ENCODE results near the gene ZNF816. TPM values are rescaled to one million over a fixed set of nuclear protein-coding genes. Genes with fewer than 3 reads are reported as not detected.
A peak's percentile ranks its signal among the peaks of the same experiment; 100 is the strongest.

The ZNF816 gene
- total RNA-seq = 9.0 and 10.6 TPM in 2 replicates
- long read RNA-seq, transcript ZNF816-206 (4 exons, 2,504 nt) = major isoform, 20 of 34 reads
- long read RNA-seq, transcript ZNF816-207 (4 exons, 553 nt) = minor isoform, 7 of 34 reads
- long read RNA-seq, partial matches to known transcripts = 0 of 34 reads
- long read RNA-seq, other reads (novel, unspliced or antisense) = 5 of 34 reads

DNA sequence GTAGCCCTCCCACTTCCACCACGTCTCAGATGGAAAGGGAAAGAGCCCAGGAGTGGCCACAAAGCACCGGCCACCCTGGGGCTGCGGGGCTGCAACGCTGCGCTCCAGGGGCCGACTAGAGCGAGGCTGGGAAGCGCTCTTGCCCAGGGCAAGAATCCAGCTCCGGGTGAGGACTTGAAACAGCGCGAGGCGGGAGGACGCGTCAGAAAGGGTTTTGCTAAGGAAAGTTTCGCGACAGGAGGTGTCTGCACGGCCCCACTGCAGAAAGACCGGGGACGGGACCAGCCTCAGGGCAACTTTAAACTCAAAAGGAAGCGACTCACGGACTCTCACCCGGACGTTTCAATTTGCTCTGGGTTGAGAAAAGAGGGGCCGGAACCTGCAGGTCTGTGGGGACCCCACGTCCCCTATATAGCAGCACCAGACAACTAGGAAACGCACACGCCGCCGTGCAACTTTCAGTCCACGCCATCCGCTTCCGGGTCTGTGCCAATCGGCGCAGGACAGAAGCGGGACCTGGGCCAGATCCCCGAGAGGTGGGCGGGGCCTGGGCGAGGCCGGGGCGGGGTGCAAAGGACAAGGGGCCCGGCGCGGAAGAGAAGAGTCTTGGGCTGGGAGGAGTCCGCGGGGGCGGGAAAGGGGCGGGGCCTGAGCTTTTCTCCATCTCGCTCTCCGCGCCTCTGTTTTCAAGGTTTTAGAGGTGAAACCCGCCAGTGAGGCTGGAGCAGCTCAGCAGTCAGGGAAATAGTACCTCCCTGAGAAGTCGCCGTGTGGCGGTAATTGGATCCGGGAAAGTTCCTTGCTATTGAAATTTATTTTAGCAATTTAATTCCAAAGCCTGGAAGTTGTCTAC is at the start of gene ZNF816:
TSS of gene ZNF816 (minus strand) at position 488 of the 853 bp plus-strand sequence. CDS start 6,792 bp downstream, outside the sequence.
- no peaks in the 10 kb centered on the region for H3K27me3 Mint-ChIP-seq (ENCODE audit: unreplicated experiment)
- TF ChIP-seq, protein P1, sequence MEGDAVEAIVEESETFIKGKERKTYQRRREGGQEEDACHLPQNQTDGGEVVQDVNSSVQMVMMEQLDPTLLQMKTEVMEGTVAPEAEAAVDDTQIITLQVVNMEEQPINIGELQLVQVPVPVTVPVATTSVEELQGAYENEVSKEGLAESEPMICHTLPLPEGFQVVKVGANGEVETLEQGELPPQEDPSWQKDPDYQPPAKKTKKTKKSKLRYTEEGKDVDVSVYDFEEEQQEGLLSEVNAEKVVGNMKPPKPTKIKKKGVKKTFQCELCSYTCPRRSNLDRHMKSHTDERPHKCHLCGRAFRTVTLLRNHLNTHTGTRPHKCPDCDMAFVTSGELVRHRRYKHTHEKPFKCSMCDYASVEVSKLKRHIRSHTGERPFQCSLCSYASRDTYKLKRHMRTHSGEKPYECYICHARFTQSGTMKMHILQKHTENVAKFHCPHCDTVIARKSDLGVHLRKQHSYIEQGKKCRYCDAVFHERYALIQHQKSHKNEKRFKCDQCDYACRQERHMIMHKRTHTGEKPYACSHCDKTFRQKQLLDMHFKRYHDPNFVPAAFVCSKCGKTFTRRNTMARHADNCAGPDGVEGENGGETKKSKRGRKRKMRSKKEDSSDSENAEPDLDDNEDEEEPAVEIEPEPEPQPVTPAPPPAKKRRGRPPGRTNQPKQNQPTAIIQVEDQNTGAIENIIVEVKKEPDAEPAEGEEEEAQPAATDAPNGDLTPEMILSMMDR (IDR thresholded peaks at IDR 0.05) = no peak
- peak within 1 kb of the TSS; percentile 95 for H3K27ac Mint-ChIP-seq (ENCODE audit: unreplicated experiment)
- peaks cover 35% of the 10 kb centered on the region for H3K36me3 Mint-ChIP-seq (ENCODE audit: unreplicated experiment)
- peaks cover 20% of the 10 kb centered on the region for H3K9me3 Mint-ChIP-seq (ENCODE audit: unreplicated experiment)
- H3K4me1 Mint-ChIP-seq (ENCODE audit: unreplicated experiment) = peaks cover 22% of the 10 kb centered on the region
- peak; percentile 98 for DNase-seq (ENCODE audit: extremely low spot score, unreplicated experiment)
- peak within 1 kb of the TSS; percentile 94 for H3K4me3 Mint-ChIP-seq (ENCODE audit: unreplicated experiment)

DNA sequence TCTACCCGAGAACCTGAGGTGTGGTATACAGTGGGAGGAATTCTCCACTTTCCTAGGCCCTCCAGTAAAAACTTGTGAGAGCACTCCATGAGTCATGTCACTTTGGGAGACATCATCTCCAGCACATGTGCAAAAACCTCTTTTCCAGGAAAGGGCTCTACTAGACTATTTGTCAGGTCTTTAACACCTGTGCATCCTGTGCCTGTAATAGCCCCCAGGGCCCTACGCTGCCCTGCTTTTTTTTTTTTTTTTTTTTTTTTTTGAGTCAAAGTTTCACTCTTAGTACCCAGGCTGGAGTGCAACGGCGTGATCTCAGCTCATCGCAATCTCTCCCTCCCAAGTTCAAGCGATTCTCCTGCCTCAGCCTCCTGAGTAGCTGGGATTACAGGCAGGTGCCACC is 49.3 kb upstream of the ZNF816 start:
- Mint-ChIP-seq H3K27ac (ENCODE audit: unreplicated experiment) (no peak overlapping the region), H3K9me3 (ENCODE audit: unreplicated experiment) (peaks cover 36% of the 10 kb centered on the region), H3K27me3 (ENCODE audit: unreplicated experiment) (no peaks in the 10 kb centered on the region), H3K4me1 (ENCODE audit: unreplicated experiment) (no peaks in the 10 kb centered on the region), H3K4me3 (ENCODE audit: unreplicated experiment) (no peak overlapping the region), H3K36me3 (ENCODE audit: unreplicated experiment) (no peaks in the 10 kb centered on the region)
- TF ChIP-seq, protein P1 (IDR thresholded peaks at IDR 0.05) = no peak
- no peak for DNase-seq (ENCODE audit: extremely low spot score, unreplicated experiment)

DNA sequence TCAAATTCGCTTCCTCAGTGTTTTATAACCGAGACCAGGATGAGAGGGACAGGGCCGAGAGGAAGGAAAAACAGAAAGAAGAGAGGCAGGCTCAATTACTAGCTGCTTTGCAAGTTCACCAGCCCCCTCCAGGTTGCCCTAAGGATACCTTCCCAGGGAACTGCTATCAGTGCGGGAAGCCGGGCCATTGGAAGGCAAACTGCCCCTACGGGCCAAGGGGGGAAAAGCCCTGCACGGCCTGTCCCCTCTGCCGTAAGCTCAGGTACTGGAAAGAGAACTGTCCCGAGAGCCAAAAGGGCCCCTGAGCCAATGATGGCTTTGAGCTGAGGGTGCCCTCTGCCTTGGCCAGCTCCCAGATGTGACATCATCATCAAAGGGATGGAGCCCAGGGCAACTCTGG is 47.8 kb upstream of the ZNF816 start:
- Mint-ChIP-seq H3K27me3 (ENCODE audit: unreplicated experiment) (no peaks in the 10 kb centered on the region), H3K36me3 (ENCODE audit: unreplicated experiment) (no peaks in the 10 kb centered on the region), H3K4me3 (ENCODE audit: unreplicated experiment) (no peak overlapping the region), H3K9me3 (ENCODE audit: unreplicated experiment) (peaks cover 37% of the 10 kb centered on the region), H3K27ac (ENCODE audit: unreplicated experiment) (no peak overlapping the region), H3K4me1 (ENCODE audit: unreplicated experiment) (no peaks in the 10 kb centered on the region)
- no peak for DNase-seq (ENCODE audit: extremely low spot score, unreplicated experiment)
- TF ChIP-seq, protein P1 (IDR thresholded peaks at IDR 0.05) = no peak

DNA sequence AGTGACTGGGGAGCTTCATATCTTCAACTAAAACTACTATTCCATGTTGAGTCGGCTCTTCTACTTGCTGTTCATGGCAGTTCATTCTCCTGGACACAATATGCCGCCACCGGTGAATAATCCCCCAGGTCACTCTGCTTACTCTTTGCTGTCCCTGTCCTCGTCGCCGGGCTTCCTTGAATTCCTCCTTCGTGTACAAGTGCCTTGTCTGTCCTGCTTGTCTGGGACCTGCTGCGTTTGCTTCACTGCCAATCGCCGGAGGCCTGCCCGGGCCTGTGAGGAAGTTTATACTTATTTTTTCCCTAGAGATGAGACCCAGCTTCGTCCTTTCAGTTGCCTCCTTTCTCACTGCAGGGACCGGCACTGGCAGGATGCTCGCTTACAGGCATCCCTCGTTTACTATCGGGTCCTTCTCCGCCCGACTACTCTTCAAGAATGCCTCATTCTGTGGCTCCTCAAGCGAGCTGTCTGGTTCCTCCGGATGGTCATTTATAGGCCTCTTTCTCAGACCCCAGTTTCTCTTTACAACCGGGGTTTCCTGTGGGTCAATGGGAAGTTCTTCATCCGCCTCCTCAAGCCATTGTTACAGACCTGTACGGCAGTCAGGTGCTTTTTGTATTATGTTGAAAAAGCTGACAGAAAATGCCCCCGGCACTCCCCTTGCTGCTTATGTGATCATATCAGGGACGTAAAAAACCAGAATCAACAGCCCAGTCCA is 45.5 kb upstream of the ZNF816 start:
- no peak for DNase-seq (ENCODE audit: extremely low spot score, unreplicated experiment)
- Mint-ChIP-seq H3K27me3 (ENCODE audit: unreplicated experiment) (no peaks in the 10 kb centered on the region), H3K36me3 (ENCODE audit: unreplicated experiment) (no peaks in the 10 kb centered on the region), H3K4me1 (ENCODE audit: unreplicated experiment) (no peaks in the 10 kb centered on the region), H3K4me3 (ENCODE audit: unreplicated experiment) (no peak overlapping the region), H3K9me3 (ENCODE audit: unreplicated experiment) (peaks cover 33% of the 10 kb centered on the region), H3K27ac (ENCODE audit: unreplicated experiment) (no peak overlapping the region)
- TF ChIP-seq, protein P1 (IDR thresholded peaks at IDR 0.05) = no peak

DNA sequence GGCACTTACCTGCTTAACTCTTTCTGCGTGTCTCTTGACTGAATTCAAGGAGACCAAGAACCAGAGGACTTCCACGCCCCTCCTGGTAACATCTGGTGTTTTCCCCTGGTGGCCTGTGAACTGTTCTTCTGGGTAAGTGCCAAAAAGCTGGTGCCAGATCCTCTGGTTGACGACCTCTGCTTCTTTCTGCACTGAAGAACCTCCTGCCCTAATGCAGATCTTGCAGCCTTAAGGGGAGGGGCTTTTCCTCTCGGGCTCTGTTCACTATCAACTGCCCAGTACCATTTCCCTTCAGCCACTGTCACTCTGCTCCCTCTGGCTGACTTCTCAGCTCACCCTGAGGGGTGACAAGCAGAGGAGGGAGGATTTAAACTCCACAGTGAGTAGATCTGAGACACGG is 44.9 kb upstream of the ZNF816 start:
- TF ChIP-seq, protein P1 (IDR thresholded peaks at IDR 0.05) = no peak
- no peak overlapping the region for H3K27ac Mint-ChIP-seq (ENCODE audit: unreplicated experiment)
- H3K4me3 Mint-ChIP-seq (ENCODE audit: unreplicated experiment) = no peak overlapping the region
- DNase-seq (ENCODE audit: extremely low spot score, unreplicated experiment) = no peak
- H3K27me3 Mint-ChIP-seq (ENCODE audit: unreplicated experiment) = no peaks in the 10 kb centered on the region
- H3K4me1 Mint-ChIP-seq (ENCODE audit: unreplicated experiment) = no peaks in the 10 kb centered on the region
- H3K9me3 Mint-ChIP-seq (ENCODE audit: unreplicated experiment) = peaks cover 28% of the 10 kb centered on the region
- H3K36me3 Mint-ChIP-seq (ENCODE audit: unreplicated experiment) = no peaks in the 10 kb centered on the region
